GM15510 (cell line): ENCODE results near the gene ITK.

ENCODE experiments used
- POLR2A ChIP-seq: IDR thresholded peaks from 3 replicates; pipeline ENCODE4 v1.6.1; 2011; ENCODE audit warnings: borderline replicate concordance; ENCODE audit not compliant: insufficient read length; ENCODE audit errors: extremely low read depth

Gene ITK

DNA sequence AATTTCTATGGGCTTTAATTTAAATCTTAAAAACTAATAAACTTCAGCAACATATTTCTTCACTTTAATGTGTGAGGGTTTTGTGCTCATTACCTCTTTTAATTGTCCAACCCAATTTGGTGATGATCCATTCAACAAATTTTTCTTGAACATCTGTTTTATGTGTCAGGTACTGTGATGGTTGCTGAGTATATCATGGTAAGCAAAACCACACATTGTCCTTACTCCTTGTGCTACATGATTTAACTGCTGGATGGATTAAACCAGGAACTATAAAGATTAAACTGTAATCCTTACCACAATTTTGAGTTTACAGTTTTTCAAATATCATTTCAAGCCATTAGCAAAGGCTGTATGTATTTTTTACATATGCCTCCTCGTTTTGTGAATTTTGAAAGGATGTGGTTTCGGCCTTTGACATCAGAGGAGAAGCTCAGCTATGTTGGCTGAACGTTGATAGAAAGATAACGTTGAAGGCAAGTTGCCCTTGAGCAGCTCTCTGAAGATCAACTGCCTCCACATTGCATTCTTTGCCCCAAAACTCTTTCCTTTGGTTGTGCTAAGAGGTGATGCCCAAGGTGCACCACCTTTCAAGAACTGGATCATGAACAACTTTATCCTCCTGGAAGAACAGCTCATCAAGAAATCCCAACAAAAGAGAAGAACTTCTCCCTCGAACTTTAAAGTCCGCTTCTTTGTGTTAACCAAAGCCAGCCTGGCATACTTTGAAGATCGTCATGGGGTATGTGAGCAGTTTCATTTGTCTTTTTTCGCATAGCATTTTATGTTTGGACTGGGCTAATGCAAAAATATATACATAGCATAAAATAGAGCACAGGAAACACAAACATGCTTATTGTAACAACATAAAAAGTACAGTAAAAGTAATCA, at the start of gene ITK:
Gene ITK, plus strand, starts transcription at position 467 of the 891 bp plus-strand sequence. Its CDS starts 138 bp downstream, at position 605.
- TF ChIP-seq POLR2A: no peak

- no peak for TF ChIP-seq POLR2A
Measured at GRCh38 chr5:157130925-157131324, 49.7 kb upstream of the ITK start.

- no peak for TF ChIP-seq POLR2A
Measured at GRCh38 chr5:157132281-157132612, 48.4 kb upstream of the ITK start.

DNA sequence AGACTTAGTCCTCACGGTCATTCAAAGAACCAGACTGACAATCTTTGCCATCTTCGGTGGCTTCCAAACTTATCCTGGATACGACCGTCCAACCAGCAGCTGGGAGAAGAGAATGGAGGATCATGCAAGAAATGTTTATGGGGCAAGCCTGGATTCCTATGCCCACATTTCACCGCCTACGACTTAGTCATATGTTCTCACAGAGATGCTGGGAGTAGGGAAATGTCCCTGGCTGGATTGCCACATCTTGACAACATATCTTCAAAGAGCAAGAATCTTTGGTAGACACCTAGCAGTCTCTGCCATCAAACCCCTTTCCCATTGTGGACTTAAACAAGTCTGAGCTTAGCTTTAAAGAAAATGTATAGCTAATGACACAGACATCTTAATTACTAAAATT, 42.9 kb upstream of the ITK start:
- no peak for TF ChIP-seq POLR2A

- TF ChIP-seq POLR2A: peak; percentile 88
Measured at GRCh38 chr5:157142317-157143126, 38.1 kb upstream of the ITK start, which contains the start of gene MED7. MED7 (minus strand) TSS chr5:157142865; CDS start chr5:157139431, 3,434 bp downstream.

DNA sequence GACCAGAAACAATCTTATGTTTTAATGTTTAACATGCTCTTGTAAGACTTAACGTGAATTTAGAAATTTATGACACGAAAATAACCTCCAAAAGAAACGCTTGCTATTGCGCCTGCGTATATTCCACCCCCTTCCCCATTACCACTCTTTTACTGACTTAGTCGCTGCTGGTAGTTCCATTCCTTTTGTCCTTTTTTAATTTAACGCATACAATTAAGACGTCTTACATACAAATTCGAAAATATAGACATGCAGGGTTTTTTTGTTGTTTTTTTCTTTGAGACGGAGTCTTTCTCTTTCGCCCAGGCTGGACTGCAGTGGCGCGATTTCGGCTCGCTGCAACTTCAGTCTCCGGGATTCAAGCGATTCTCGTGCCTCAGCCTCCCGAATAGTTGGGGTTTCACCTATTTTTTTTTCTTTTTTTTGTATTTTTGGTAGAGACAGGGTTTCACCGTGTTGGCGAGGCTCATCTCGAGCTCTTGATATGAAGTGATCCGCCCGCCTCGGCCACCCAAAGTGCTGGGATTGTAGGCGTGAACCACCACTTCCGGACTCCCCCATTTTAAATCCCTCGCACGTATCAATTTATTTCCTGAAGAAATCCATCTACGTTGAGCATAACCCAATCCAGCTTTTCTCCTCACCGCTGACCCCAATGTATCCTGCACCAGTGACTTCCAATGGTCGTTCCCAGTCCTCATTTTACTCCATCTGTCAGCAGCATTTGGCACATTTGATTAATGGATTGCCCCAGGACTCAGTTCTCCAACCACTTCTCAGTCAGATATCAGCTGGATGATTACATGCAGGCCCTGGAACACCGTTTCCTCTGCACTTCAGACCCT, 37.3 kb upstream of the ITK start:
- TF ChIP-seq POLR2A: no peak

DNA sequence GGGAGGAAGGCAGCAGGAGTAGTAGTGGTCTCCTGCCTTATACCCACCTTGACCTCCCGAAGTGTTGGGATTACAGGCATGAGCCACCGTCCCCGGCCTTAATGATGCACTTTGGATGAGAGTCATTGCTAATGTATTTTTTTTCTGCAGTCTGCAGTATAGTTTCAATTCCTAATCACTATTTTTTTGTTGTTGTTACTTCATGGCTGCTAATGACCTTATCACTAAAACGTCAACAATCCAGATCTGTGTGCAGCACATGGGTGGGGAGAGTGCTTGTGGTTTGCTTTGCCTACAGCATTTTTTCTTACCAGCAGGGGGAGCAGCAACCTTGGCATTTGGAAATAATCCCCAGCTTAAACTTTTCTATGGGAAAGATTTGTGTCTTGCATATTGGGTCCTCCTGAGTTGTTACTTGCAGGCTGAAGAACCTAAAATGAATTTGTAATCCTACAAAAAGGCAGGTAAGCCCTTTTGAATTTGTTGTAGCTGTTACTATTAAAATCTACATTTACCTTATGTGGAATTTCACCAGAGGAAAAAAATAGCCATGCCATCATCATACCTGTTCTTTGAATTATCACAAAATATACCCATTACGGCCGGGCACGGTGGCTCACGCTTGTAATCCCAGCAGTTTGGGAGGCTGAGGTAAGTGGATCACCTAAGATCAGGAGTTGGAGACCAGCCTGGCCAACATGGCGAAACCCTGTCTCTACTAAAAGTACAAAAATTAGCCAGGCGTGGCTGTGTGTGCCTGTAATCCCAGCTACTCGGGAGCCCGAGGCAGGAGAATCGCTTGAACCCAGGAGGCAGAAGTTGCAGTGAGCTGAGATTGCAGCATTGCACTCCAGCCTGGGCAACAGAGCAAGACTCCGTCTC, 31.7 kb upstream of the ITK start:
- no peak for TF ChIP-seq POLR2A

GRCh38 chr5:157150995-157151394, 29.6 kb upstream of the ITK start:
- no peak for TF ChIP-seq POLR2A

- TF ChIP-seq POLR2A: no peak
Measured at GRCh38 chr5:157155297-157155696, 25.3 kb upstream of the ITK start.

GRCh38 chr5:157157293-157157891, 23.2 kb upstream of the ITK start:
- no peak for TF ChIP-seq POLR2A

- TF ChIP-seq POLR2A: no peak
Measured at GRCh38 chr5:157159209-157159751, 21.4 kb upstream of the ITK start.

DNA sequence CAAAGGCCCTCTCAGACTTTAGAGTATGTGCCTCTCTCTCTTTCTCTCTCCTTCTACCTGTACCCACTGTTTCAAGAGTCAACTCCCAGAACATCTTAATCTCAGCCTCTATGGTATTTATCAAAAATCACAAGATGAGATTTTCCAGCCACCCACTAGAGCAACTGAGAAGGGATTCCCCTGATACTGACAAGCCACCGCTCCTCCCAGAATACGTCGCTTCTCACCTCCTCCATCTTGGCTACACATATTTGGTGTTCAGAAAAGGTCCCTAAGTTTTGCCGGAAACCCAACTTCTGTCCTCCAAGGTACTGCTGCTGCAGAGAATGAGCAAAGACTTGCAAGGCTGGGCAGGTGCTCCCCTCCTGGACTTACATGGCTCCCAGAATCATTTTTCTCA, 20.6 kb upstream of the ITK start:
- TF ChIP-seq POLR2A: no peak

DNA sequence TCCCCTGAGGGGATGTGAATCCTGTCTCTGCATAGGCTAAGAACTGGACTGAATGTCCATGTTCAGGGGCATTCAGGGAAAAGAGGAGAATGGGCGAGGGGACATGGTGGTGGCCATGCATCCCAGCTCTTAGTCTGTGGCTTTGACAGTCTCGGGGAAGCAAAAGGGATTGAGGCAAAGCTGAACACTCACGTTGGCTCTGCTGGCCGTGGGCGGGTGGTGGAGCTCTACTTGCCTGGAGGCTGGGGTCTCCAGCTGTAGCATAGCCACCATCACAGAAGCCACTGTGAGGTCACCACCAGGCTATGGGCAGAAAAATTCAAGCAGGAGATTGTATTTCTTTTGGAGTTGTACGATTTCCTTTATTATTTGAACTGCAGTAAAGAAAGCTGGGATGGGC, 18.6 kb upstream of the ITK start:
- no peak for TF ChIP-seq POLR2A
